Dermis microvascular lymphatic vessel endothelial cell (primary cell): ENCODE results near the gene SCAF1. TPM values are rescaled to one million over a fixed set of nuclear protein-coding genes. Genes with fewer than 3 reads are reported as not detected.
A peak's percentile ranks its signal among the peaks of the same experiment; 100 is the strongest.

Source experiments
- DNase-seq, 2 donors: peaks; one replicate each; pipeline versions ENCODE4 v3.0.0 to v3.0.0-alpha.2; 2010; ENCODE audit warnings: low read depth in 2 of 2
- total RNA-seq: library from RNA; depleted of rRNA; stranded (reverse); fragments of >200 nt; gene quantifications from 2 replicates; pipeline ENCODE4 v1.2.1, GENCODE V29; 2014

The SCAF1 gene
- total RNA-seq, result 5.3 and 9.6 TPM in 2 replicates

DNA sequence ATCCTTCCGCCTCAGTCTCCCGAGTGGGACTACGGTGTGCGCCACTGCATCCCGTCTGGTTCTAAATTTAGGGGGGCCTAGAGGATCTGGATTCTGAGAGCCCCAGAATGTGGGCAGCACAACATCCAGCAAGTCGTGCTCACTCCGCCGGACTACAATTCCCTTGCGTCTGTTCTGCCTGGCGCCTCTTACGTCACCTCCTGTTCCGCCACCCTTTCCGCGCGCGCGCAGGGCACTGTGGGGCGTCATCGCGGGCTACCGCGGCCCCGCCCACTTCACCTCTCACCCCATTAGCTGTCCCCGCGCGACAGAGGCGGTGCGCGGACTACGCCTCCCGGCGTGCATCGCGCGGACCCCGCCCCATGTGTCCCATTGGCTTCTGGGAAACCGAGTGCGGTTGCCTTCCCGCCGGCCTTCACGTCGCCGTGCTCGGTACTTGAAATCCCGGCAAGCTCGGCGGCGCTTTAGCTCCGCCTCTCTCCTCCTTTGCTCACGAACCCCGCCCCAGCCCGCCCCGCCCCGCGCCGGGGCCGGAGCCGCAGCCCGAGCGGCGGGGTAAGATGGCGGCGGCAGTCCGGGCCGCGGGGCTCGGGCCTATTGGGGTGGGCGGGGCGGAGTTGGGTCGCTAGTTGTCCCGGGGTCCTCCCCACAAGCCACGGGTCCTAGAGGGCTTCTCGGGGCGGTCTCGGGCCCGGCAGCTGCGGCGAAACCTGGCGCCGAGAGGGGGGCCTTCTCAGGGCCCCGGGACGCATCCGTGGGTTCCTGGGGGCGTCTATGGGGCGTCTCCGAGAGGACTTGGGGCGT is at the start of gene SCAF1:
Gene SCAF1, plus strand, starts transcription at position 522 of the 804 bp plus-strand sequence. CDS start 2,818 bp downstream, outside the sequence.
- peak; percentile 97 to 100 for DNase-seq

GRCh38 chr19:49592486-49593232 is 49.4 kb upstream of the SCAF1 start:
- peak in 1 of 2 donors; percentile 27 for DNase-seq

- DNase-seq, result peak; percentile 85 to 96
These were observed 48.5 kb upstream of the SCAF1 start for GRCh38 chr19:49593233-49594113.

DNA sequence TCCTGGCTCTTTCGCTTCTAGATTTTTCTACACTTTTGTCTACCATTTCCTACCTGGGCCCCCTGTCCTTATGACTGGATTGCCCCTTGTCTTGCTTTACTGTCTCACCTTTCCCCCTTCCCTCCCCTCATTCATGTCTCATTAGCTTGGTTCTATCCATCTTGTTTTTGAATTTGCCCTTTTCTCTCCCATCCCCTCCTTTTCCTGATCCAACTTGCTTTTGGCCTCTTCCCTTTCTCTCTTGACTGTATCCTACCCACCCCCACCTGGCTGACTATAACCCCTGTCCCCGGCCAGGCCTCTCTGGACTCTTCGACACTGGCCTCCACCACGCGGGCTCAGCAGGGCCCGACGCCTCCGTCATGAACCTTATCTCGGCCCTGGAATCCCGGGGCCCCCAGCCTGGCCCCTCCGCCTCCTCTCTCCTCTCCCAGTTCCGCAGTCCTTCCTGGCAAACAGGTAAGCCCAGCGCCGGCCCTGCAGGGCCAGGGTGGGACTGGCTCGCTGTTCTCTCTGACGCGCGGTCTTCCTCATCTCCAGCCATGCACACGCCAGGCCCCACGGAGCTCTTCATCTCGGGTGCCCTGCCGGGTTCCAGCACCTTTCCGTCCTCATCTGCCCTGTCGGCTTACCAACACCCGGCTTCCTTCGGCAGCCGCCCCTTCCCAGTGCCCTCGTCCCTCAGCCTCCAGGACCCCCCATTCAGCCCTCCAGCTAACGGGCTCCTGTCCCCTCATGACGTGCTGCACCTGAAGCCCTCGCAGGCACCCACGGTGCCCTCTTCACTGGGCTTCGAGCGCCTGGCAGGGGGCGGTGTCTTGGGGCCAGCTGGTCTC is 47.6 kb upstream of the SCAF1 start:
- no peak for DNase-seq

DNA sequence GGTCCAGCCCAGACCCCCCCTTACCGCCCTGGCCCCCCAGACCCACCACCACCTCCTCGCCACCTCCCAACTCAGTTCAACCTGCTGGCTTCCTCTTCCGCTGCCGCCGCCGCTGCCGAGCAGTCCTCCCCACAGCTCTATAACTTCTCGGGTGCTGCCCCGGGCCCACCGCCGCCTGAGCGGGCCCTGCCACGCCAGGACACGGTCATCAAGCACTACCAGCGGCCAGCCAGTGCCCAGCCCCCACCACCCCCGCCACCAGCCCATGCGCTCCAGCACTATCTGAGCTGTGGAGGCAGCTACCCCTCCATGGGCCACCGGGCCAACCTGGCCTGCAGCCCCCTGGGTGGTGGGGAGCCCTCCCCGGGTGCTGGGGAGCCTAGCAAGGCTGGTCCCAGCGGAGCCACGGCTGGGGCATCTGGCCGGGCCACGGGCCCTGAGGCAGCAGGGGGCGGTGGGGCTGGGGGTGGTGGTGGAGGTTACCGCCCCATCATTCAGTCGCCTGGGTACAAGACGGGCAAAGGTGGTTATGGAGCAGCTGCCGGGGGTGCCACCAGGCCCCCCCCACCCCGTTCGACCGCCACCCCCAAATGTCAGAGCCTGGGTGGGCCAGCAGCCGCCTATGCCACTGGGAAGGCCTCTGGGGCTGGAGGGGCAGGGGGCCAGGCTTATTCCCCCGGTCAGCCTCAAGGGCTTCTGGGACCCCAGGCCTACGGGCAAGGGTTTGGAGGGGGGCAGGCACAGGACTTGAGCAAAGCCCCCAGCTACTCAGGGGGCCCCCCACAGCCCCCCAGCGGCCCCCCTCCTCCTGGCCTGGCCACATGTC is 46.8 kb upstream of the SCAF1 start:
- DNase-seq, result no peak

GRCh38 chr19:49595819-49596404 is 46.1 kb upstream of the SCAF1 start:
- no peak for DNase-seq

- no peak for DNase-seq
These were observed 45.6 kb upstream of the SCAF1 start for GRCh38 chr19:49596407-49596806.

DNA sequence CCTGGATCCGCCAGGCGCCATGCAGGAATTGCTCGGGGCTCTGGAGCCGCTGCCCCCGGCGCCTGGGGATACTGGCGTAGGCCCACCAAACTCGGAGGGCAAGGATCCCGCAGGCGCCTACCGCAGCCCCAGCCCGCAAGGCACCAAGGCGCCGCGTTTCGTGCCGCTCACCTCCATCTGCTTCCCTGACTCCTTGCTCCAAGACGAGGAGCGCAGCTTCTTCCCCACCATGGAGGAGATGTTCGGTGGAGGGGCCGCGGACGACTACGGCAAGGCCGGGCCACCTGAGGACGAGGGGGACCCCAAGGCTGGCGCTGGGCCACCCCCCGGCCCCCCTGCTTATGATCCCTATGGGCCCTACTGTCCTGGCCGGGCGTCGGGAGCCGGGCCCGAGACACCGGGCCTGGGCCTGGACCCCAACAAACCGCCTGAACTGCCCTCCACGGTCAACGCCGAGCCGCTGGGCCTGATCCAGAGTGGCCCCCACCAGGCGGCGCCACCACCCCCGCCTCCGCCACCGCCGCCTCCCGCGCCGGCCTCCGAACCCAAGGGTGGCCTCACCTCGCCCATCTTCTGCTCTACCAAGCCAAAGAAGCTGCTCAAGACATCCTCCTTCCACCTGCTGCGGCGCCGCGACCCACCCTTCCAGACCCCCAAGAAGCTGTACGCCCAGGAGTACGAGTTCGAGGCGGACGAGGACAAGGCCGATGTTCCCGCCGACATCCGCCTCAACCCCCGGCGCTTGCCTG is 44.9 kb upstream of the SCAF1 start:
- DNase-seq, result no peak

DNA sequence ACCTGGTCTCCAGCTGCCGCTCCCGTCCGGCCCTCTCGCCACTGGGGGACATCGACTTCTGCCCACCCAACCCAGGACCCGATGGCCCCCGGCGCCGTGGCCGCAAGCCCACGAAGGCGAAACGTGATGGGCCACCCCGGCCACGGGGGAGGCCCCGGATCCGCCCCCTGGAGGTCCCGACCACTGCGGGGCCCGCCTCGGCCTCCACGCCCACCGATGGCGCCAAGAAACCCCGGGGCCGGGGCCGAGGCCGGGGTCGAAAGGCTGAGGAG is 44.4 kb upstream of the SCAF1 start:
- DNase-seq, result no peak

GRCh38 chr19:49599378-49600295 is 42.4 kb upstream of the SCAF1 start:
- no peak for DNase-seq

DNA sequence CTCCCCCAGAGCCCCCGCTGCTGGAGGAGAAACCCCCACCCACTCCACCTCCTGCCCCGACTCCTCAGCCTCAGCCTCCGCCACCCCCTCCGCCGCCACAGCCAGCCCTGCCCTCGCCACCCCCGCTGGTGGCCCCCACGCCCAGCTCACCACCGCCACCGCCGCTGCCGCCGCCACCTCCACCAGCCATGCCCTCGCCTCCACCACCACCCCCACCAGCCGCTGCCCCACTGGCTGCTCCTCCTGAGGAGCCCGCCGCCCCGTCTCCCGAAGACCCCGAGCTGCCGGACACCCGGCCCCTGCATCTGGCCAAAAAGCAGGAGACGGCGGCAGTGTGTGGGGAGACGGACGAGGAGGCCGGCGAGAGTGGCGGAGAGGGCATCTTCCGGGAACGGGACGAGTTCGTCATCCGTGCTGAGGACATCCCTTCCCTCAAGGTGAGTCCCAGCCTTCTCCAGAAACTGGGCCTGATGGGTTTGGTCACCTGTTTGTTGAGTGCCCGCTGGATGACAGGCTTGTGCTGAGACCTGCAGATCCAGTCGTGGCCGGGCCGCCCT is 40.4 kb upstream of the SCAF1 start:
- DNase-seq, result no peak

- no peak for DNase-seq
These were observed 39.2 kb upstream of the SCAF1 start for GRCh38 chr19:49602806-49603205.

- no peak for DNase-seq
These were observed 36.4 kb upstream of the SCAF1 start for GRCh38 chr19:49605605-49606004.

- DNase-seq, result no peak
These were observed 32.4 kb upstream of the SCAF1 start for GRCh38 chr19:49609499-49610092.

GRCh38 chr19:49613374-49613773 is 28.6 kb upstream of the SCAF1 start:
- DNase-seq, result peak in 1 of 2 donors; percentile 83

- peak in 1 of 2 donors; percentile 96 for DNase-seq
These were observed 27.7 kb upstream of the SCAF1 start for GRCh38 chr19:49614096-49614833.

- no peak for DNase-seq
These were observed 26.1 kb upstream of the SCAF1 start for GRCh38 chr19:49615861-49616260.
